HuH-7 (cell line): ENCODE results near the gene HIBCH.
"Not testable (repeated sequence)": the region's sequence is repeated elsewhere in the genome, so short reads cannot be mapped to it uniquely, and the experiment has no call there.

ENCODE experiments used
- DNase-seq: peaks from one replicate; pipeline ENCODE4 v3.0.0; 2011; ENCODE audit warnings: low spot score

The HIBCH gene, protein sequence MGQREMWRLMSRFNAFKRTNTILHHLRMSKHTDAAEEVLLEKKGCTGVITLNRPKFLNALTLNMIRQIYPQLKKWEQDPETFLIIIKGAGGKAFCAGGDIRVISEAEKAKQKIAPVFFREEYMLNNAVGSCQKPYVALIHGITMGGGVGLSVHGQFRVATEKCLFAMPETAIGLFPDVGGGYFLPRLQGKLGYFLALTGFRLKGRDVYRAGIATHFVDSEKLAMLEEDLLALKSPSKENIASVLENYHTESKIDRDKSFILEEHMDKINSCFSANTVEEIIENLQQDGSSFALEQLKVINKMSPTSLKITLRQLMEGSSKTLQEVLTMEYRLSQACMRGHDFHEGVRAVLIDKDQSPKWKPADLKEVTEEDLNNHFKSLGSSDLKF

DNA sequence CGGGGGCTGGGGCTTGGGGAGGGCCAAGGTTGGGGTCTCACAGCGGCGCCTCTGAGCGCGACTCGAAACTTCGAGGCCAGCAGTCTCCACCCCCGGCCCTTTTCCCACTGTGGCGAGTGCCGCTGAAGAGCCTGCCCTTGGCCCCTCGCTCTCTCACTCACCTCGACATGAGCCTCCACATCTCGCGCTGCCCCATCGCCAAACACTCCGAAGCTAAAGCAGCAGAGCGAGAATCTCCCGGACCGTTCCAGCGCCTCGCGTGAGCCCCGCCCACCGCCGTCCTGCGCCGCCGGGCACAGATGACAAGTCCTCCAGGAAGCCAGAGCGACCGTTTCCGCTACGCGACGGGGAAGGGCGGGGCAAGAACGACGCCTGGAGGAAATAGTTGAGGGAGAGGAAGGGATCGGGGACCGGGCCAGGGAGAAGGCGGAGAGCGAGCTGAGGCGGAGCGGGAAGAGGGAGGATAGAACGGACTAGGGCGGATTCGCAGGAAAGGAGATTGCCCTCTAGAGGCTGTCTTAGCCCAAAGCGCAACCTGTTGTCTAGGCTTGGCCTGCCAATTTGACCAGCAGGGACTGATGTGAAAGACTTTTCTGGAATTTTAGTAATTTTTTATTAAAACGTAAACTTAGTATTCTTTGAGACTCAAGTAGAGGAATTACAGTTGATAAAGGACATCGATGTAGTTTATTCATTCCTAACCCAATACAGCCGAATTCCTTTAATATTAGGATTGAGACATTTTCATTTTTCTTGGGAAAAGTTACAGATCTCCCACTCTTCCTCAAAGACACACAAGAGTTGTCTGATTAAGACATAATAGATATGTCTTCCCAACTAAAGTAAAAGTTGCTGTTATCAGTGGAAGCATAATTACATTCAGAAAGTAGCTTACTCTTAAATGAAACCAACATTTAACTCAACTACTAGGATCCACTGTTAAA, at the start of gene HIBCH:
Gene HIBCH, minus strand, starts transcription at position 272 of the 944 bp plus-strand sequence. Its CDS starts 76 bp downstream, at position 196.
- DNase-seq = peak; percentile 73

DNA sequence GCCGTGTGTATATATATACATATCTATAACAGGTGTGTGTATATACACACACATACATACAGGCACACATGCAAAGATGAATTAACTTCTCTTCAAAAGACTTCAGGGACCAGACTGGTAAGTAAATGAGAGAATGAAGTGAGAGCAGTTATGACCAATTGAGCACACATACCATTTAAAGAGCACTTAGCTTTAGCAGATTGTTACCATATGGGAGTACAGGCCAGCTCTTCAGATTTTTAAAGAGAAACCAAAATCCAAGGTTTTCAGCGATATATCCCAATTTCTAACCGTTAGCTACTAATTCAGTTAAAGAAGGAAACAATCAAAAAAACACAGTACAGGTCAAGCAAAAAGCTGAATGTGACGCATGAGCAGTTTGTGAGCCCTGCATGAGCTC, 47.5 kb upstream of the HIBCH start:
- no peak for DNase-seq

DNA sequence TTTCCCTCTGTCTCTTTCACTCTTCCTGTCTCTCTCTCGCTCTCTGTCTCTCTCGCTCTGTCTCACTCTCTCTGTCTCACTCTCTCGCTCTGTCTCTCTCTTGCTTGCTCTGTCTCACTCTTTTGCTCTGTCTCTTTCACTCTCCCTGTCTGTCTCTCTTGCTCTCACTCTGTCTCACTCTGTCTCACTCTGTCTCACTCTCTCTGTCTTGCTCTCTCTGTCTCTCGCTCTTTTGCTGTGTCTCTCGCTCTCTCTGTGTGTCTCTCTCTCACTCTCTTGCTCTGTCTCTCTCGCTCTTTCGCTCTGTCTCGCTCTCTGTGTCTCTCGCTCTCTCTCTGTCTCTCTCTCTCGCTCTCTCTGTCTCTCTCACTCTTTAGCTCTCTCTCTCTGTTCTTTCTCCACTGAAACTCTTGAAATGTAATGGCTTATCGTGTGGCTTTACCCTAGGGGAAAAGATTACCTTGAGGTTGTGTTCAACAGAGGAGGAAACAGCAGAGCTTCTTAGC, 46.7 kb upstream of the HIBCH start:
- no peak for DNase-seq

DNA sequence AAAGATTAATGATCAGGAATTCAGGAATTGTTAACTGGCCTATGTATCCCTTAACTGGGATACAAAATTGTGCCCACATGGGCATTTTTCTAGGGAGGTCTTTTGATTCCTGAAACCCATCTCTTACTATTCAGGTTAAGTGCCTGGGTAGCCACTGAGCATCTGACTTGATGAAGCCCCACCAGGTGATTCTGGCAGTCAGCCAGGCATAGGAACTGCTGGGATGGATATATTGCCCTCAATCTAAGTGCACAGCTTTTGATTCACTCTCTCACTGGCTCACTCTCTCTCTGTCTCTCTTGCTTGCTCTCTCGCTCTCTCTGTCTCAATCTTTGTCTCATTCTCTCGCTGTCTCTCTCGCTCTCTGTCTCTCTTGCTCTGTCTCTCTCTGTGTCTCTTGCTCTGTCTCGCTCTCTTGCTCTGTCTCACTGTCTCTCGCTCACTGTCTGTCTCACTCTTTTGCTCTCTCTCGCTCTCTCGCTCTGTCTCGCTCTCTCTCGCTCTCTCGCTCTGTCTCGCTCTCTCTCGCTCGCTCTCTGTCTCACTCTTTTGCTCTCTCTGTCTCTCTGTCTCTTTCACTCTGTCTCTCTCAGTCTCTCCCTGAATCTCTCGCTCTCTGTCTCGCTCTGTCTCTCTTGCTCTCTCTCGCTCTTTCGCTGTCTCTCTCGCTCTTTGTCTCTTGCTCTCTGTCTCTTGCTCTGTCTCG, 46.0 kb upstream of the HIBCH start:
- no peak for DNase-seq

DNA sequence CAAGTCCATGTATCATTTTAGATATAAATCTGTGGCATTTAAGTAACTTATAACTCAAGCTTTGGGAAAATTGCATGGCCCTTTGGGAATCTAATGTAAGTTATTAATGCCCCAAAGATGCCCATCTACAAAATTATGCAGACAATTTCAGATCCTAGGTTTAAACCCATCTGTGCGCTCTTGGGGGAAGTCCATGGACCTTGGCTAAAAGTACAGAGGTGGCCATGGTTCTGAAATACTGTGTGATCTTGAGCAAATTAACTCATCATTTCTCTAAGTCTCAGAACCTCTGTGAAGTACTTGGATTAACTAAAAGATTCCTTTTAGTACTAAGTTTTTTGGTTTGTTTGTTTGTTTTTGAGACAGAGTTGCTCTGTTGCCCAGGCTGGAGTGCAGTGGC, 43.3 kb upstream of the HIBCH start:
- DNase-seq = no peak

DNA sequence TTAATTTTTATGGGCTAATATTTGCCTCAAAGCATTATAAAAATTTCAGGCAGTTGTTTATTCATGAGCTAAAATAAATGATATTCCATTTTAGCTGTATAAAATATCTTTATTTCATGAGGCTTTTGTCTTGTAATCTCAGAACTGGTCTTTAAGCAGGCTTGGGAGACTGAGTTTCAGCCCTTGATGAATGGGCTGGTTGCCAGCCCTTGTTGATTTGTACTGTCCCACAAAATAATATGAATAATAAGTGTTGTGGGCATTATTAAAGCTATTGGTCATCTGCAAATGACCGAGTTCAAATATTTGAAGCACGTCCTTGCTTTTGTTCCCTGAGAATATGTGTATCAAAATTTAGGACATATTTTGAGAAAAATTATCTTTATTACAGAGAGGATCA, 41.9 kb upstream of the HIBCH start:
- DNase-seq = no peak

DNA sequence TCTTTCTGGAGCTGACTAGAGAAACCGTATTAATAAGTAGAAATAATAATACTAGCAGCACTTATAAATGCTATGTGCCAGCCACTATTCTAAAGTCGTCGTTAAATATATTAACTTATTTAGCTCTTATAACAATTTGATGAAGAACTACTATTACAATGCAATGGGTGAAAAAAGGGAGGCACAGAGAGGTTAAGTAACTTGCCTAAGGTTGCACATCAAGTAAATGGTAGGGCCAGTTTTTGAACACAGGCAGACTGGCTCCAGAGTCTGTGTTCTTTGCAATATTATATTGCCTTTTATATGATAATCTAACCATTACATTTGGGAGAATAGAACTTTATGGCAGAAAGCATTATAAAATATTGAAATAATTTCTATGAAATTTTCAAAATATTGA, 41.3 kb upstream of the HIBCH start:
- DNase-seq = no peak

DNA sequence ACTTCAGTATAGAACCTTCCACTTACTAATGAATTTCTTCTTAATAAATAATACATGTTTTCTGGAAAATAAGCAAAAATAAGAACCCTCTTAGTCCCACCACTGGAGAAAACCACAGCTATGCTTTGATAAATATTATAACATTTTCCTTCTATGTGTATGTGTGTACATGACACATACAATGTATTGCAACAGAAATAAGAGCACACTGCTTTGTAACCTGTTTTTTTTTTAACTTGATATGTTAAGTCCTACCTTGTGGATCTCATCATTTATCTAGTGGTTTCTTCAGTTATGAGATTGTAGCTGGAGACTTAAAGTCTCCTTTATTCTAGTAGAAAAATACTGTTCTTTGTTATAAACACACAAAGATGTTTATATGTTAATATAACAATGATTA, 40.9 kb upstream of the HIBCH start:
- DNase-seq = no peak

DNA sequence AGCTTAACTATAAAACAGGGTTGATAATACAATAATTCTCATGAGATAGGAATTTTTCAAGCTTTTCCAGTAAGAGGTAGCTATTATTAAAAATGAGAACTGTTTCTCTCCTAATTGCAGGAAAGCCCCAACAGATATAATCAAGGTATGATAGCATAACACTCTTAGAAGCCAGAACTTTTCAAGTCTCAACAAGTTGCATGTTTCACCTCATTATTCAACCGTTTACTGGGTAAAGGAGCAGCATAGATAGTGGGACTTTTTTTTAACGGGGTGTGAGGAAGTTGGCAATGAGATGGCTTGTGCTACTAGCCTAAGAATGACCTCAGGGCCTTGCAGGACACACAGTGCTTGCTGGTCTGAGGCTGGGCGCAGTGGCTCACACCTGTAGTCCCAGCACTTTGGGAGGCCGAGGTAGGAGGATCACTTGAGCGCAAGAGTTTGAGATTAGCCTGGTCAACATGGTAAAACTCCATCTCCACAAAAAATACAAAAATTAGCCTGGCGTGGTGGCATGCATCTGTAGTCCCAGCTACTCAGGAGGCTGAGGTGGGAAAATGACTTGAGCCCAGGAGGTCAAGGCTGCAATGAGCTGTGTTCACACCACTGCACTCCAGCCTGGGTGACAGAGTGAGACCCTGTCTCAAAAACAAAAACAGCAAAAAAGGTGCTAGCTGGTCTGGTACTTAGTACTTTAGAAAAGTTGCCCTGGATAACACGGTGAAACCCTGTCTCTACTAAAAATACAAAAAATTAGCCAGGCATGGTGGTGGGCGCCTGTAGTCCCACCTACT, 39.2 kb upstream of the HIBCH start:
- DNase-seq = not testable (repeated sequence)

DNA sequence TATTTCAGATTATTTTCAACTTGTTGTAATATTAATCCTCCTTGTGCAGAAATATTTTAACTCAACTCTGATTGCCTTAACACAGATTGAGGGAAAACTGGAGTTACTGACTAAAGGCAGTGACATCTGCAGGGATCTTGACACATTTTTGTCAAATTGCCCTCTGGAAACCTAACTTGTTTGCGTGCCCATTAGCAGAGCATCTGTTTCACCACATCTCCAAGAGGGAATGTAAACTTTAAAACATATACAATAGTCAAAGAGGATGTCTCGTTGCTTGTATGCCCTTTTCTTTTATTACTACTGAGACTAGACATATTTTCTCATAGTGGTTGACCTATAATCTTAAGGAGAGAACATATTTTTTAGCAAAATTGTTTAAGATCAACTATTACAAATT, 38.0 kb upstream of the HIBCH start:
- no peak for DNase-seq

DNA sequence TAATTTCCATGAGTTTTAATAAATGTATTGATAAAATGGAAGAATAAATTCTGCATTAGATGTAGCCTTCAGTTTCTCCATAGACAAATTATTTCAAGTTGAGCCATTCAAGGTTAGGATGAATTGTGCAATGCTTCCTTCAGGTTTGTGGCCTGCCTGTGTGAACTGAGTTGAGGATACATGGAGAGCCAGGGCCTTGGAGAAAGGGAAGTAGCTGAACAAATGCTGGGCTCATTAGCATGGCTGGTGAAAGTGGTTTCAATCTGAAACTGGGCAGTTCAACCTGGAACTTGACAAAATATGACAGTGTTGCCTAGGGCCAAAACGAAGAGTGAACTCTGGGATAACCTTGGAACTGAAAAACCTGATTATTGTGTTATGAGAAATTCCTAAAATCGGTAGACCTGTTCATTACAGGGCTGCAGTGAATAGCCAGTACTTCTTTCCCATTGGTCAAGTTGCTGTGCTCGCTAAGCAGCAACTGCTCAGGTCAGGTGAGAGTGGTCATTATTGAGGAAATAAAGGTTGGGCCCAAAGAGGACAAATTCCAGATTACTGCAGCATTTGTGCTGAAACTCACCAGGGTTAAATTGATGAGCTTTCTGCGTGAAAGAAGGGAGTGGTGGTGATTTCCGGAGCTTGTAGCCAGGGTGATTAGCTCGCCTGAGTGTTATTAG, 36.5 kb upstream of the HIBCH start:
- no peak for DNase-seq

DNA sequence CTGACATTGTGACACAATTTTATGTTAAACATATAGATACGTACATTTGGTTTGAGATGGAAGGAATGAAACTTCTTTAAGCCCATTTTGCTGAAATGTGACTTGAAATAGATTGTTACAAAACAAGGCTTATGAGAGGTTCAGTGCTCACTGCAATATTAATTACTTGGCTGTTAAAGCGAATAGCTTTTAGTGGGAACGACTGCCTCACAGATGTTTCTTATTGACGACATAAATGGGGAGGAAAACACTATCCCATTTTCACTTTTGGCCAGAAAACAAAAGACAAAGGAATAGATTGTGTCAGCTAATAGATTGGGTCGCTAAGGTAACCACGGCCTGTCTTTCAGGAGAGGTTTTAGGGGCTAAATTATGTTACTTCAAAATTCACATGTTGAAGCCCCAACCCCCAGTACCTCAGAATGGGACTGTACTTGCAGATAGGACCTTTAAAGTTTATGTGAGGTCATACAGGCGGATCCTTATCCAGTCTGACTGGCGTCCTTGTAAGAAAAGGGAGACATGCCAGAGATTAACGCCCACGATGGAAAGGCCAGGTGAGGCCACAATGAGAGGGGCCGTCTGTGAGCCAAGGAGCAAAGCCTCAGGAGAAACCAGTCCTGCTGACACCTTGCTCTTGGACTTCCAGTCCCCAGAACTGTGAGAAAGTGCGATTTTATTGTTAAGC, 34.5 kb upstream of the HIBCH start:
- DNase-seq = no peak

DNA sequence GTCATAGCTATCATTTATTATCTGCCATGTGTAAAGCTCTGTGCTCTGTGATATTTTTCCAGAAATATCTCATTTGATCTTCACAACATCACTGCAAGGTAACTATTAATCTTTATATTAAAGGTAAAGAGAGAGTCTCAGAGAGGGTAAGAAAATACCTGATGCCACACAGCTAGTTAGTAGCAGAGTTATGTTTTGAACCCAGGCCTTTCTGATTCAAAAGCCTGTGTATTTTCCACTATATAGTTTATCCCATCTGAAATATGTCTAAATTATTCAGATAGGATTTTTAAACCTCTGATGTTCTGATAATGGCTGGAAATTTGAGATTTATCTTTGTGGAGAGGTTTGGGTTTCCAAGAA, 33.9 kb upstream of the HIBCH start:
- DNase-seq = no peak

DNA sequence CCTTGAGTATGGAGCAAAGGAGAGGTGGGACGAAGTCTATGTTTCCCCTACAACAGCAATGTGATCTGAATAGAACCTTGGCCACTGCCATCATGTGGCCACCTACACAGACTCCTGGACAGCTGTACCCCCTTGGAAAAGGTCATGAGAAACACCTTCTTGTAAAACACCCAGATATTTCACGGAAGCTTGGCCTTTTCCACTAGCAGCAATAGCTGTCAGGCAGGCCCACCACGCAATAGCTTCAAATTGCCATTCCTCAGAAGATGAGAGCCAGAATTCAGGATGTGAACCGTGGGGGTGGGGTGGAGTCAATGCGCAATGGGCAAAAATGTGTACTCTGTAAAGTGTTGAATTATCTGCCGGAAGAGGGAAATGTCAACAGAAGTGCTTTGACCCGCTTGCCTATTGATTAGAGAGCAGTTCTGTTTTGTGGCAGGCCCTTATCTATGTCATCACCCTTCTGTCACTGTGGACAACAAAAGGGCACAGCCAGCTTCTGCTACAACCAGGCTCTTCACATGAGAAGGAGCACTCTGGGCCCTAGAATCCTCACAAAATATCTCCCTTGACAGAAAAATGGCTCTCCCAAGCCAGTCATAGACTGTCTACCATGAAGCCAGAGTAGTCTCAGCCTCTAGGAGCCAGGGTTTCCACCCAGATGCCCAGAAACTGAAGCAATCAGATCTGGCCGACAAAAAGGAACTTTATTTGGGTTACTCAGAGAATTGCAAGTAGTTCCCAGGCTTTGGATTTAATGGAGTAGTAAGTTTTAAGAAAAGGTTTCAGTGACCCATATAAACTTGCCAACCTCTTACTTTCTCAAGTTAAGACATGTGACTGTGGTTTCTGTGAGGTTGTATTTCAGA, 33.3 kb upstream of the HIBCH start:
- DNase-seq = peak; percentile 65

DNA sequence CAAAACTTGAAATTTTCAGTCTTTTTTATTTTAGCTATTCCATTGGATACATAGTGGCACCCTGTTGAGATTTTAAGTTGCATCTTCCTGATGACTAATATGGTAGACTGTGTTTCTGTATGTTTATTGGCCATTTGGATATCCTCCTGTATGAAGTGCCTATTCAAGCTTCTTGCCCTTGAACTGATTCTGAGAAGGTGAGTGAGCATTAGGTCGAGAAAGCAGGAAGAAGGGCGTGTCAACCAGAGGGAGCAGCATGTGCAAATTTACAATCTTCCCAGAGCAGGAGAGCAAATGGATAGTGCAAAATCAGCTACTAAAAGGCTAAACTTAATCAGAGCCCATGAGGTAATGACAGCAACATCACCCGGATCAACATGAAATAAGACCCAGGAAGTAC, 32.3 kb upstream of the HIBCH start:
- DNase-seq = no peak

DNA sequence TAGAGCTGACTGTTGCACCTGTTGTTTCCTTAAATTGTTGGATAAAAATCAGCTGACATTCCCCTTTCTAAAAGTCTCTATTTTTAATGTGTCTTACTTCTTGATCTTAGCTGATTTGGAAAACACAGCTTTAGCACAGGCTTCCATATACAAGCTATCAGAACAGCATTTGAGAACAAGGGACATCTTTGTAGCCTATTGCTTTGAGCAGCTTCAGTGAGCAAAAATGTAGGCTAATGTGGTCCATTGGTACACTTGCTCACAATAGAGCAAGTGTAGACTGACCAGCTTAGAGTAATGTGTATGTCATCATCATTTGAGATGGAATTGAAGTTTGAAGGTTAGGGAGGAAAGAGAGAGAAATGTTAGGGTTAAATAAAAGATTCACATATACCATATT, 30.7 kb upstream of the HIBCH start:
- DNase-seq = no peak

DNA sequence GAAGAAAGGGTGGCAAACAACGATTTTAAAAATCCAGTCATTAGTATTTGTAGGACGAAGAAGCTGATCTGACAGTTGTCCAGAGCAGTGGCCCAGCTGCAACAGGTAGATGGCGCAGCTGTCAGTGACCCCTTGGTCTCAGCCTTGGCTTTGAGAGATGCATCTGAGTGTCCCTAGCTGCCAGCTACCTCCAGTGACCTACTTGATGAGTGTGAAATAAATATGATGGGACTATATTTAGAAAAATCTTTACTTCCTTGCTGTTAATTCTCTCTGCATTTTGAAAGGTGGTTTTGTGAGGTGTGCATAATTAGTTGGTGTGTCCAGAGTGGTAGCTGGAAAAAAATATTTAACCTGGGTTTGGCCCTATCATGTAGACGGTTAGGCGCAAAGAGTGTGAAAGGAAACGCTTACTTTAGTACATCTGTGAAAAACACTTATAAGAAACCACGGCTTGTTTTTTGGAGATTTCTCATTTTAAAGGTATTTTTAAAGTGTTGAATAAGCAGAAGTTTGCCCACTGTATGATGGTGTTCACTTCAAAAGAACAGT, 24.7 kb upstream of the HIBCH start:
- DNase-seq = peak; percentile 63

DNA sequence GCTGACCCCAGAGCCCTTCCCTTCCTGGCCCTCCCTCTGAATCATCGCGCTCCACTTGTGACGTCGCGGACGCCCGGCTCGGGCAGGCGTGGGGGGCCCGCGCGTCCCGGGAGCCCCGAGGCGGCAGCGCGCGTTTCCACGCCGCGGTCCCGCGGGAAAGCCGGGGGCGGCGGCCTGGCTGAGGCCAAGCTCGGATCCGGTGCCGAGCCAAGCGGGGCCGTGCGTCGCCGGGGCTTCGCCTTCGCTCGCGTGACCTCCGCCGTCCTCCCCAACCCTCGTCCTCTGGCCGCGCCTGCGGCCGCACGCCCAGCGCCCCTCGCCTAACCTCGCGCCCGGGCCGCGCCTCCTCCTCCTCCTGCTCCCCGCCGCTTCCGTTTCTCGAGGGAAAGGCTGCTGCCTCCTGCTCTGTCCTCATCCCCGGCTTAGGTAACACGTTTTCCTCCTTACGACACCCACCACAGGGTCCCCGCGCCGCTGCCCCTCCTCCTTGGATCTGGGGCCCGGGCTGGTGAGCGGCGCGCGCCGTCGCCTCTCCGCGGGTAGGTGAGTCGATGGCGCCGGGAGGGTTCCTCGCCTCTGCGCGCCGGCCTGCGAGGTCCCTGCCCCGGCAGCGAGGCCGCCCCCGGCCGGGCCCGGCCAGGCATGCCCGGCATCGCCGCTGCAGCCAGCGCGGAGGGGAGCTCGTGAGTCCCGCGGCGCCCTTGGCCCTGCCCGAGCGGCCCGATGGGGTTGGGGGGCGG, 24.1 kb upstream of the HIBCH start, which contains the start of gene INPP1:
Gene INPP1, plus strand, starts transcription at position 54 of the 740 bp plus-strand sequence. CDS start 16,514 bp downstream, outside the sequence.
- peak; percentile 42 for DNase-seq
